ENCODE measurements around the gene BTBD9. TPM values are rescaled to one million over a fixed set of nuclear protein-coding genes. Genes with fewer than 3 reads are reported as not detected.

The BTBD9 gene
- total RNA-seq, 4 donors from 2014 or later, result 15.4 to 50.0 (median 21.9) TPM

- Histone ChIP-seq H3K4me3 (no peak overlapping the region), H3K9me3 (no peaks in the 10 kb centered on the region), H3K27ac (no peak overlapping the region), H3K4me1 (peaks cover 16% of the 10 kb centered on the region), H3K27me3 (no peaks in the 10 kb centered on the region), H3K36me3 (no peaks in the 10 kb centered on the region)
- WGBS, result 72% methylated on average over 7 of the region's 7 CpGs
- DNase-seq (ENCODE audit: low spot score in 2 of 2), result no peak
- TF ChIP-seq POLR2AphosphoS5 (IDR thresholded peaks at IDR 0.05) (no peak), EP300 (IDR thresholded peaks at IDR 0.05) (no peak), CTCF (IDR thresholded peaks at IDR 0.05) (no peak), POLR2A (IDR thresholded peaks at IDR 0.05) (no peak)
These were observed 286.3 kb downstream of the BTBD9 start for GRCh38 chr6:38353310-38354036.

GRCh38 chr6:38352636-38353035, 287.1 kb downstream of the BTBD9 start:
- Histone ChIP-seq H3K4me1 (peaks cover 11% of the 10 kb centered on the region), H3K27me3 (no peaks in the 10 kb centered on the region), H3K4me3 (no peak overlapping the region), H3K36me3 (no peaks in the 10 kb centered on the region), H3K9me3 (no peaks in the 10 kb centered on the region), H3K27ac (no peak overlapping the region)
- DNase-seq (ENCODE audit: low spot score in 2 of 2), result no peak
- TF ChIP-seq CTCF (IDR thresholded peaks at IDR 0.05), result no peak
- TF ChIP-seq POLR2A (IDR thresholded peaks at IDR 0.05), result no peak
- TF ChIP-seq POLR2AphosphoS5 (IDR thresholded peaks at IDR 0.05), result no peak
- no peak for TF ChIP-seq EP300 (IDR thresholded peaks at IDR 0.05)
- 97% methylated on average over 1 of the region's 1 CpG for WGBS

- H3K4me3 ChIP-seq, result no peak overlapping the region
- H3K9me3 ChIP-seq, result no peaks in the 10 kb centered on the region
- H3K27me3 ChIP-seq, result no peaks in the 10 kb centered on the region
- DNase-seq (ENCODE audit: low spot score in 2 of 2), result no peak
- peaks cover 10% of the 10 kb centered on the region for H3K4me1 ChIP-seq
- H3K27ac ChIP-seq, result no peak overlapping the region
- no peaks in the 10 kb centered on the region for H3K36me3 ChIP-seq
- no peak for TF ChIP-seq POLR2A (IDR thresholded peaks at IDR 0.05)
- TF ChIP-seq POLR2AphosphoS5 (IDR thresholded peaks at IDR 0.05), result no peak
- no peak for TF ChIP-seq EP300 (IDR thresholded peaks at IDR 0.05)
- TF ChIP-seq CTCF (IDR thresholded peaks at IDR 0.05), result no peak
These were observed 288.8 kb downstream of the BTBD9 start for GRCh38 chr6:38350942-38351341.

GRCh38 chr6:38350220-38350619, 289.5 kb downstream of the BTBD9 start:
- H3K27me3 ChIP-seq, result no peaks in the 10 kb centered on the region
- 95% methylated on average over 4 of the region's 4 CpGs for WGBS
- TF ChIP-seq POLR2AphosphoS5 (IDR thresholded peaks at IDR 0.05) (no peak), POLR2A (IDR thresholded peaks at IDR 0.05) (no peak), CTCF (IDR thresholded peaks at IDR 0.05) (no peak), EP300 (IDR thresholded peaks at IDR 0.05) (no peak)
- no peak overlapping the region for H3K27ac ChIP-seq
- H3K4me1 ChIP-seq, result peaks cover 10% of the 10 kb centered on the region
- no peak for DNase-seq (ENCODE audit: low spot score in 2 of 2)
- H3K36me3 ChIP-seq, result no peaks in the 10 kb centered on the region
- H3K4me3 ChIP-seq, result no peak overlapping the region
- H3K9me3 ChIP-seq, result no peaks in the 10 kb centered on the region

- H3K4me3 ChIP-seq, result no peak overlapping the region
- H3K4me1 ChIP-seq, result peaks cover 10% of the 10 kb centered on the region
- H3K36me3 ChIP-seq, result no peaks in the 10 kb centered on the region
- no peaks in the 10 kb centered on the region for H3K27me3 ChIP-seq
- WGBS, result 85% methylated on average over 3 of the region's 3 CpGs
- no peak overlapping the region for H3K27ac ChIP-seq
- DNase-seq (ENCODE audit: low spot score in 2 of 2), result no peak
- TF ChIP-seq CTCF (IDR thresholded peaks at IDR 0.05), result no peak
- TF ChIP-seq EP300 (IDR thresholded peaks at IDR 0.05), result no peak
- TF ChIP-seq POLR2A (IDR thresholded peaks at IDR 0.05), result no peak
- no peak for TF ChIP-seq POLR2AphosphoS5 (IDR thresholded peaks at IDR 0.05)
- H3K9me3 ChIP-seq, result no peaks in the 10 kb centered on the region
These were observed 289.9 kb downstream of the BTBD9 start for GRCh38 chr6:38349795-38350194.
